ENCODE data around the gene GRIPAP1. TPM values are rescaled to one million over a fixed set of nuclear protein-coding genes. Genes with fewer than 3 reads are reported as not detected.
A peak's percentile ranks its signal among the peaks of the same experiment; 100 is the strongest.

Gene GRIPAP1
- total RNA-seq, 3 donors from 2014 or later (not counting 1 experiment from before 2014, with no cell fraction given) = 120 to 141 (median 131) TPM

DNA sequence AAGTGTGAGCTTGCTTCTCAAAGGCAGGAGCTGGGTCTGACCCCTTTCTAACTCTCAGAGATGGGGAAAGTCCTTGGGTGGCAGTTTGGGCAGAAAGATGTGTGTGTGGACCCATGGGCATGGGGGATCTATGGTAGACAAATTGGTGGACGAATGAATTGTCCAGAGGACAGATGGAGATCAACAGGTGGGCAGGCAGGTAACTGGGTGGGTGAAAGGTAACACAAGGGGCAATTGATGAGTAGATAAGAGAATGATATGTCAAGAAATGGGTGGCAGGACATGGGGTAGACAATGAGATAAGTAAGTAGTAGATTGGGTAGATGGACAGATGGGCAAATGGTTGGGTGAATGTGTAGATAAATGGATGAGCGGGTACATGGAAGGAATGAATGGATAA is 27.5 kb downstream of the GRIPAP1 start:
- Histone ChIP-seq H3K9me3 (ENCODE audit: control insufficient read depth, insufficient read depth, low read length) (no peaks in the 10 kb centered on the region), H3K27ac (ENCODE audit: low read length) (no peak overlapping the region), H3K4me3 (ENCODE audit: low read length) (no peak overlapping the region), H3K4me1 (ENCODE audit: control insufficient read depth, insufficient read depth, low read length) (peaks cover 15% of the 10 kb centered on the region), H3K36me3 (ENCODE audit: control insufficient read depth, insufficient read depth, low read length) (peaks cover 25% of the 10 kb centered on the region), H3K27me3 (ENCODE audit: control insufficient read depth, insufficient read depth, low read length) (no peaks in the 10 kb centered on the region)
- TF ChIP-seq, protein P1, sequence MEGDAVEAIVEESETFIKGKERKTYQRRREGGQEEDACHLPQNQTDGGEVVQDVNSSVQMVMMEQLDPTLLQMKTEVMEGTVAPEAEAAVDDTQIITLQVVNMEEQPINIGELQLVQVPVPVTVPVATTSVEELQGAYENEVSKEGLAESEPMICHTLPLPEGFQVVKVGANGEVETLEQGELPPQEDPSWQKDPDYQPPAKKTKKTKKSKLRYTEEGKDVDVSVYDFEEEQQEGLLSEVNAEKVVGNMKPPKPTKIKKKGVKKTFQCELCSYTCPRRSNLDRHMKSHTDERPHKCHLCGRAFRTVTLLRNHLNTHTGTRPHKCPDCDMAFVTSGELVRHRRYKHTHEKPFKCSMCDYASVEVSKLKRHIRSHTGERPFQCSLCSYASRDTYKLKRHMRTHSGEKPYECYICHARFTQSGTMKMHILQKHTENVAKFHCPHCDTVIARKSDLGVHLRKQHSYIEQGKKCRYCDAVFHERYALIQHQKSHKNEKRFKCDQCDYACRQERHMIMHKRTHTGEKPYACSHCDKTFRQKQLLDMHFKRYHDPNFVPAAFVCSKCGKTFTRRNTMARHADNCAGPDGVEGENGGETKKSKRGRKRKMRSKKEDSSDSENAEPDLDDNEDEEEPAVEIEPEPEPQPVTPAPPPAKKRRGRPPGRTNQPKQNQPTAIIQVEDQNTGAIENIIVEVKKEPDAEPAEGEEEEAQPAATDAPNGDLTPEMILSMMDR (IDR thresholded peaks at IDR 0.05) = no peak
- no peak overlapping the region for H3K4me3 Mint-ChIP-seq
- DNase-seq = no peak
- WGBS (ENCODE audit: insufficient coverage) = 47% methylated on average over 2 of the region's 2 CpGs
- H3K36me3 Mint-ChIP-seq = no peaks in the 10 kb centered on the region
- no peaks in the 10 kb centered on the region for H3K9me3 Mint-ChIP-seq
- intact Hi-C loops (cut with micrococcal nuclease) = no loop called here
- H3K4me1 Mint-ChIP-seq = peaks cover 0 to 31% of the 10 kb centered on the region in 2 donors
- ATAC-seq = no peak
- no peak overlapping the region for H3K27ac Mint-ChIP-seq
- peaks cover 0 to 6% of the 10 kb centered on the region in 2 donors for H3K27me3 Mint-ChIP-seq (ENCODE audit: low read depth in 2 of 2)

GRCh38 chrX:48974033-48974432 is 28.0 kb downstream of the GRIPAP1 start:
- TF ChIP-seq, protein P1 (IDR thresholded peaks at IDR 0.05) = no peak
- no peaks in the 10 kb centered on the region for H3K9me3 Mint-ChIP-seq
- peaks cover 25% of the 10 kb centered on the region for H3K36me3 ChIP-seq (ENCODE audit: control insufficient read depth, insufficient read depth, low read length)
- H3K9me3 ChIP-seq (ENCODE audit: control insufficient read depth, insufficient read depth, low read length) = no peaks in the 10 kb centered on the region
- intact Hi-C loops (cut with micrococcal nuclease) = no loop called here
- DNase-seq (no peak), ATAC-seq (no peak)
- H3K36me3 Mint-ChIP-seq = no peaks in the 10 kb centered on the region
- H3K27ac Mint-ChIP-seq = no peak overlapping the region
- peaks cover 0 to 31% of the 10 kb centered on the region in 2 donors for H3K4me1 Mint-ChIP-seq
- WGBS (ENCODE audit: insufficient coverage) = no CpG with 5 or more reads among the region's 3 CpGs
- no peak overlapping the region for H3K27ac ChIP-seq (ENCODE audit: low read length)
- no peaks in the 10 kb centered on the region for H3K27me3 ChIP-seq (ENCODE audit: control insufficient read depth, insufficient read depth, low read length)
- no peak overlapping the region for H3K4me3 Mint-ChIP-seq
- no peak overlapping the region for H3K4me3 ChIP-seq (ENCODE audit: low read length)
- peaks cover 15% of the 10 kb centered on the region for H3K4me1 ChIP-seq (ENCODE audit: control insufficient read depth, insufficient read depth, low read length)
- peaks cover 0 to 6% of the 10 kb centered on the region in 2 donors for H3K27me3 Mint-ChIP-seq (ENCODE audit: low read depth in 2 of 2)

- peaks cover 0 to 31% of the 10 kb centered on the region in 2 donors for H3K4me1 Mint-ChIP-seq
- Histone ChIP-seq H3K4me1 (ENCODE audit: control insufficient read depth, insufficient read depth, low read length) (peaks cover 15% of the 10 kb centered on the region), H3K36me3 (ENCODE audit: control insufficient read depth, insufficient read depth, low read length) (peaks cover 15% of the 10 kb centered on the region), H3K9me3 (ENCODE audit: control insufficient read depth, insufficient read depth, low read length) (no peaks in the 10 kb centered on the region), H3K4me3 (ENCODE audit: low read length) (no peak overlapping the region), H3K27me3 (ENCODE audit: control insufficient read depth, insufficient read depth, low read length) (no peaks in the 10 kb centered on the region), H3K27ac (ENCODE audit: low read length) (no peak overlapping the region)
- no peaks in the 10 kb centered on the region for H3K36me3 Mint-ChIP-seq
- TF ChIP-seq, protein P1 (IDR thresholded peaks at IDR 0.05) = peak; percentile 33
- peak overlapping the region in 1 of 2 donors; percentile 72 for H3K27ac Mint-ChIP-seq
- WGBS (ENCODE audit: insufficient coverage) = 38% methylated on average over 10 of the region's 13 CpGs
- no peak overlapping the region for H3K4me3 Mint-ChIP-seq
- ATAC-seq (peak in 2 of 3 donors; percentile 59 to 69), DNase-seq (peak in 1 of 2 donors; percentile 58)
- peaks cover 0 to 6% of the 10 kb centered on the region in 2 donors for H3K27me3 Mint-ChIP-seq (ENCODE audit: low read depth in 2 of 2)
- intact Hi-C loops (cut with micrococcal nuclease) = no loop called here
- H3K9me3 Mint-ChIP-seq = no peaks in the 10 kb centered on the region
Observed at GRCh38 chrX:48972220-48973164, 29.6 kb downstream of the GRIPAP1 start.
